Stomach smooth muscle (tissue), 2 donors: ENCODE measurements around the gene WDR31.
A peak's percentile ranks its signal among the peaks of the same experiment; 100 is the strongest.
"Not testable (repeated sequence)": the region's sequence is repeated elsewhere in the genome, so short reads cannot be mapped to it uniquely, and the experiment has no call there.

Experiments
- H3K27ac ChIP-seq: one replicate; pipeline ENCODE4 v1.7.0; 2013; ENCODE audit warnings: mild to moderate bottlenecking, low read length, inconsistent platforms
- H3K27me3 ChIP-seq, 2 donors: one replicate each; pipeline ENCODE4 v1.7.0; 2013; ENCODE audit warnings: low read length in 2 of 2; ENCODE audit not compliant: insufficient read depth in 2 of 2, control insufficient read depth in 1 of 2
- H3K36me3 ChIP-seq, 2 donors: one replicate each; pipeline ENCODE4 v1.7.0; 2013; ENCODE audit warnings: low read length in 2 of 2; ENCODE audit not compliant: control insufficient read depth in 2 of 2, insufficient read depth in 2 of 2
- H3K4me1 ChIP-seq: one replicate; pipeline ENCODE4 v1.7.0; 2013; ENCODE audit warnings: low read length; ENCODE audit not compliant: control insufficient read depth, insufficient read depth
- H3K4me3 ChIP-seq, 2 donors: one replicate each; pipeline ENCODE4 v1.7.0; 2013; ENCODE audit warnings: low read length in 2 of 2
- H3K9ac ChIP-seq, 2 donors: one replicate each; pipeline ENCODE4 v1.7.0; 2013; ENCODE audit warnings: low read length in 2 of 2, mild to moderate bottlenecking in 1 of 2
- H3K9me3 ChIP-seq, 2 donors: one replicate each; pipeline ENCODE4 v1.7.0; 2013; ENCODE audit warnings: low read length in 2 of 2; ENCODE audit not compliant: control insufficient read depth in 2 of 2
- donor health status: healthy.
- donor health status: Pancreatic carcinoma.

WDR31 gene

GRCh38 chr9:113340011-113340699, at the start of gene WDR31:
WDR31 (minus strand) TSS chr9:113340275; CDS start chr9:113332022, 8,253 bp downstream.
- no peaks in the 10 kb centered on the region for H3K9me3 ChIP-seq
- H3K4me1 ChIP-seq = peaks cover 24% of the 10 kb centered on the region
- peak within 1 kb of the TSS; percentile 78 for H3K27ac ChIP-seq
- peak within 1 kb of the TSS; percentile 80 to 86 for H3K9ac ChIP-seq
- no peaks in the 10 kb centered on the region for H3K36me3 ChIP-seq
- peak within 1 kb of the TSS; percentile 82 to 90 for H3K4me3 ChIP-seq
- H3K27me3 ChIP-seq = no peaks in the 10 kb centered on the region

GRCh38 chr9:113389451-113389850, 49.4 kb upstream of the WDR31 start:
- Histone ChIP-seq H3K27me3 (no peaks in the 10 kb centered on the region), H3K36me3 (peaks cover 38 to 48% of the 10 kb centered on the region in 2 donors), H3K27ac (no peak overlapping the region), H3K4me3 (no peak overlapping the region), H3K4me1 (no peaks in the 10 kb centered on the region), H3K9me3 (no peaks in the 10 kb centered on the region), H3K9ac (no peak overlapping the region)

DNA sequence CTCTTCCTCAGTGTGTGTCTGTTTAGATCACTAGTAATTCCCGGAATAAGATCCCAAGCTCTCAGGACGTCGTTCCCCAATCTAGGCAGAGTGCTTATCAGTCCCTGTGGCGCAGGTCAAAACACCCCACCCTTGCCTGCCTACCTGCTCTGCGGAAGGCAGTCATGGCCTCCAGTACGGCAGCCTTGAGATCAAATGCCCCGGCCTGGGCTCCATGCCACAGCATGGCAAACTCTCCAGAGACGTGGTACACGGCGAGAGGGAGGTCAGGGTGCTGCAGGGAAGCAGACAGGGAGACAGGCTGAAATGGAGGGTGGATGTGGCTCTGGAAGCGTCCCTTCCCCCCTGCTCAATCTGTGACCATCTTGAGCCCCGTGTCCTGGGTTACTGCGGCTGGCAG, 48.8 kb upstream of the WDR31 start:
- H3K27me3 ChIP-seq = no peaks in the 10 kb centered on the region
- H3K36me3 ChIP-seq = peaks cover 38 to 48% of the 10 kb centered on the region in 2 donors
- no peaks in the 10 kb centered on the region for H3K9me3 ChIP-seq
- no peak overlapping the region for H3K4me3 ChIP-seq
- no peaks in the 10 kb centered on the region for H3K4me1 ChIP-seq
- H3K27ac ChIP-seq = no peak overlapping the region
- no peak overlapping the region for H3K9ac ChIP-seq

DNA sequence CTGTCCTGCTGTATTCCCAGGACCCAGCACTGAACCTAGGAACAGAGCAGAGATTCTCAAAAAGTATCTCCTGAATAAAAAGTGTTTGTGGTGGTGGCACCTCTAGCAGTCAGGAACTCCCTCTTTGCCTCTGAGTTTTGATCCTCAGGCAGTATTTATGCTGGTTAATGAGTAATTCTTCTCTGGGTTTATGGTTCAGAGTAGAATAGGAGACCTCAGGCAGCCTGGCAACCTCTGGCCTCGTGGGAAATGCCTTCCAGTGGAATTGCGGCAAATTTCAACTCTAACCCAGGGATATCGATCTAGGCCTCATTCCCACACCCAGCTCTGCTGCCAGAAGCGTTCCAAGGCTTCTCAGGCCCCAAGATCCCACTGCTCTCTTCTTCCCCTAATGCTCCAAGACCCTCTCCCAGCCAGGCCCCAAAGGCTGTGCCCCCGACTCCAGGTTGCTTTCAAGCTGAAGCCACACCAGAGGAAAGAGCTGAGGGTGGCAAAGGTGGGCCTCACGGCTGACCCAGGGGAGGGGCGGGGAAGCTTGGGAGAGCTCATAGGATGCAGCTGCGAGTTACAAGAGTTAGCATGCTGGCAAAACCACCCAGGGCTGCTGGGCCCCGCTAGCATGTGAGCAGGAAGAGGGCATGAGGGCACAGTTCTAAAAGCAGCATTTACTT, 47.6 kb upstream of the WDR31 start:
- Histone ChIP-seq H3K4me1 (no peaks in the 10 kb centered on the region), H3K27me3 (no peaks in the 10 kb centered on the region), H3K4me3 (no peak overlapping the region), H3K9ac (no peak overlapping the region), H3K27ac (no peak overlapping the region), H3K9me3 (no peaks in the 10 kb centered on the region), H3K36me3 (peaks cover 38 to 44% of the 10 kb centered on the region in 2 donors)

DNA sequence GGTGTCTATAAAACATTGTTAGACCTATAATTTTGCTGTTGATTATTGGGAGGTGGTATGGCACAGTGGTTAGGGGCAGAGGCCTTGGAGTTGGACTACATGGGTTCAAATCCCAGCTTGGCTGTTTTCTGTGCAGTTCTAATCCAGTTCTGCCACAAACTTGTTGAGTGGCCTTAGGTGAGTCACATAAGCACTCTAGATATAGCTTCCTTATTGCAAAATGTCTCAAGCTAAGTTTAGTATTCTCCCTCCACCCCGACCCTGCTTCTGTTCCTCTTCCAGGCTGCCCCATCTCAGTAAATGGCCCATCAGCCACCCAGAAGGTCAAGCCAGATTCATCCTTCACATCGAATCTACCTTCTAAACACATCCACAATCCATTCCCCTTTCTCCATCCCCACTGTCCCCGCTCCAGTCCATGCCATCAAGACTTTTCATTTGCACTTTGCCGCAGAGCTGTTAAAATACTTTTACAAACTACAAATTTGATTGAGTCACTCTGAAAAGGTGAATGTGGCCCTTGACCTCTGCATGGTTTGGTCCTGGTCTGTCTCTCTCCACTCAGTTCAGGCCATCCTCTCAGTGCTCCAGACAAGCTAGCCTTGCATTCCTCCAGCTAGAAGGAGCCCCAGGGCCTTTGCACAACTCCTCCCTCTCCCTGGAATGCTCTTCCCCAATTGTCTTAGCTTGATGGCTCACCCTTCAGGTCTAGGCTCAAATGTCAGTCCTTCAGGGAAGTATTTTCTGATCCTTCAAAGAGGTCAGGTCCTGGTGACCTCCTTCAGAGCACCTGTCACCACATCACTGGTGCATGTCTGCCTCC, 46.7 kb upstream of the WDR31 start:
- H3K4me1 ChIP-seq = no peaks in the 10 kb centered on the region
- H3K4me3 ChIP-seq = no peak overlapping the region
- H3K9me3 ChIP-seq = no peaks in the 10 kb centered on the region
- no peak overlapping the region for H3K27ac ChIP-seq
- peaks cover 31 to 39% of the 10 kb centered on the region in 2 donors for H3K36me3 ChIP-seq
- no peaks in the 10 kb centered on the region for H3K27me3 ChIP-seq
- H3K9ac ChIP-seq = no peak overlapping the region

GRCh38 chr9:113381909-113382411, 41.9 kb upstream of the WDR31 start:
- Histone ChIP-seq H3K36me3 (peaks cover under 1 to 3% of the 10 kb centered on the region in 2 donors), H3K4me3 (no peak overlapping the region), H3K9me3 (no peaks in the 10 kb centered on the region), H3K4me1 (peaks cover 3% of the 10 kb centered on the region), H3K27ac (no peak overlapping the region), H3K27me3 (no peaks in the 10 kb centered on the region), H3K9ac (no peak overlapping the region)

DNA sequence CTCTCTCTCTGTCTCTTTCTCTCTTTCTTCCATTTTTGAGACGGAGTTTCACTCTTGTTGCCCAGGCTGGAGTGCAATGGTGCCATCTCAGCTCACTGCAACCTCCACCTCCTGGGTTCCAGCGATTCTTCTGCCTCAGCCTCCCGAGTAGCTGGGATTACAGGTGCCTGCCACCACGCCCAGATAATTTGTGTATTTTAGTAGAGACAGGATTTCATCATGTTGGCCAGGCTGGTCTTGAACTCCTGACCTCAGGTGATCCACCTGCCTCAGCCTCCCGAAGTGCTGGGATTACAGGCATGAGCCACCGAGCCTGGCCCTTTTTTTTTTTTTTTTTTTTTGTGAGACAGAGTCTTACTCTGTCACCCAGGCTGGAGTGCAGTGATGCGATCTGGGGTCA, 41.4 kb upstream of the WDR31 start:
- not testable (repeated sequence) for H3K4me1 ChIP-seq, H3K9me3 ChIP-seq, H3K9ac ChIP-seq, H3K27ac ChIP-seq, H3K36me3 ChIP-seq, H3K27me3 ChIP-seq, H3K4me3 ChIP-seq

DNA sequence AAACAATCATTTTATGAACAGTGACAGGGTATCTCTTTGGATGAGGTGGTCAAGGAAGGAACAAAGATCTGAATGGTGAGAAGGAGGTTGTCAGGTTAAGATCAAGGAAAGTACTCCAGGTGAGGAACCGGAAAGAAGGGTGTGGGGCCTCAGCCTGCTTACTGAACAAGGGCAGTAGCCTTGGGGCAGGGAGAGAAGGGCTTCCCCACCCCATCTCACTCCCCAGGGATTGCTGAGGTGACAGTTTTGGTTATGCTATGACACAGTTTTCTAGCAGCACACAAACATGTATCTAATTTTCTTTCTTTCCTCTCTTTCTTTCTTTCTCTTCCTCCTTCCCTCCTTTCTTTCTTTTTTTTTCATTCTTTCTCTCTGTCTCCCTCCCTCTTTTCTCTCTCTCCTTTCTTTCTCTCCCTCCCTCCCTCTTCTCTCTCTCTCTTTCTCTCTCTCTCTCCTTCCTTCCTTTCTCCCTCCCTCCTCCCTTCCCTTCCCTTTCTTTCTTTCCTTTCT, 40.8 kb upstream of the WDR31 start:
- Histone ChIP-seq H3K4me1 (peaks cover 3% of the 10 kb centered on the region), H3K27me3 (no peaks in the 10 kb centered on the region), H3K36me3 (no peaks in the 10 kb centered on the region), H3K9me3 (no peaks in the 10 kb centered on the region), H3K9ac (no peak overlapping the region), H3K27ac (no peak overlapping the region), H3K4me3 (no peak overlapping the region)

DNA sequence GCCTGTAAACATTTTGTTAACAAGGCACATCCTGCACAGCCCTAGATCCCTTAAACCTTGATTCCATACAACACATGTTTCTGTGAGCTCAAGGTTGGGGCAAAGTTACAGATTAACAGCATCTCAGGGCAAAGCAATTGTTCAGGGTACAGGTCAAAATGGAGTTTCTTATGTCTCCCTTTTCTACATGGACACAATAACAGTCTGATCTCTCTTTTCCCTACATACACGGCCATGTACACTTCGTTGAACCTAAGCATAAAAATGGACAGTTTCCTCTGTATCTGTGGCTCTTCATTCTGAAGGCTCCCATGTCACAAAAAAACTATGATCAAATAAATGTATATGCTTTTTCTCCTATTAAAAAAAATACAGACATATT, 39.7 kb upstream of the WDR31 start:
- not testable (repeated sequence) for H3K27ac ChIP-seq, H3K9me3 ChIP-seq, H3K4me3 ChIP-seq, H3K36me3 ChIP-seq, H3K9ac ChIP-seq, H3K27me3 ChIP-seq
- H3K4me1 ChIP-seq = peaks cover 11% of the 10 kb centered on the region

DNA sequence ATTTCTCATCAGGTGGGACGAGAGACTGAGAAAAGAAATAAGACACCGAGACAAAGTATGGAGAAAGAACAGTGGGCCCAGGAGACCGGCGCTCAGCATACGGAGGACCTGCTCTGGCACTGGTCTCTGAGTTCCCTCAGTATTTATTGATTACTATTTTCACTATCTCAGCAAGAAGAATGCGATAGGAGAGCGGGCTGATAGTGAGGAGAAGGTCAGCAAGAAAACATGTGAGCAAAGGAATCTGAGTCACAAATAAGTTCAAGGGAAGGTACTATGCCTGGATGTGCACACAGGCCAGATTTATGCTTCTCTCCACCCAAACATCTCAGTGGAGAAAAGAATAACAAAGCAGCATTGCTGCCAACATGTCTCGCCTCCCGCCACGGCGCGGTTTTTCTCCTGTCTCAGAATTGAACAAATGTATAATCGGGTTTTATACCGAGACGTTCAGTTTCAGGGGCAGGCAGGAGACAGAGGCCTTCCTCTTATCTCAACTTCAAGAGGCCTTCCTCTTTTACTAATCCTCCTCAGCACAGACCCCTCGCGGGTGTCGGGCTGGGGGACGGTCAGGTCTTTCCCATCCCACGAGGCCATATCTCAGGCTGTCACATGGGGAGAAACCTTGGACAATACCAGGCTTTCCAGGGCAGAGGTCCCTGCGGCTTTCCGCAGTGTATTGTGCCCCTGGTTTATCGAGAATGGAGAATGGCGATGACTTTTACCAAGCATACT, 39.2 kb upstream of the WDR31 start:
- not testable (repeated sequence) for H3K4me3 ChIP-seq, H3K27ac ChIP-seq, H3K9me3 ChIP-seq, H3K27me3 ChIP-seq, H3K36me3 ChIP-seq, H3K9ac ChIP-seq
- peaks cover 11% of the 10 kb centered on the region for H3K4me1 ChIP-seq
